K562 (cell line): ENCODE measurements around the gene MATCAP1.

Experiments used
- EZH2 ChIP-seq: IDR thresholded peaks from 2 replicates; pipeline ENCODE4 v1.6.1; 2012; ENCODE audit warnings: low read depth, mild to moderate bottlenecking, inconsistent platforms, low read length, borderline replicate concordance
- SAFB ChIP-seq: fragments of 200-400 bp; formaldehyde crosslinking; IDR thresholded peaks from 2 replicates; pipeline ENCODE4 v1.6.1; 2017; ENCODE audit warnings: low read depth, low read length, borderline replicate concordance
- ZNF324 ChIP-seq: fragments of 250-450 bp; sonication (Bioruptor Pico); IDR thresholded peaks from 2 replicates; pipeline ENCODE4 v1.4.0; 2020; ENCODE audit warnings: mild to moderate bottlenecking

GRCh38 chr16:67194260-67194659 is 10.5 kb upstream of the MATCAP1 start:
- no peak for TF ChIP-seq SAFB
- TF ChIP-seq ZNF324 (CRISPR knock-in tag) = no peak
- TF ChIP-seq EZH2 = no peak
